GM12892 (cell line): ENCODE measurements around the gene VNN1.

Experiments
- POLR2A ChIP-seq: IDR thresholded peaks from 2 replicates; pipeline ENCODE4 v1.6.1; 2011; ENCODE audit warnings: low read depth, low read length, control low read depth
- POLR2AphosphoS5 ChIP-seq: IDR thresholded peaks from 2 replicates; pipeline ENCODE4 v1.6.1; 2011; ENCODE audit warnings: low read depth, low read length, control low read depth
- TAF1 ChIP-seq: IDR thresholded peaks from 2 replicates; pipeline ENCODE4 v1.6.1; 2011; ENCODE audit warnings: low read depth, mild to moderate bottlenecking, control low read depth, low read length, borderline replicate concordance

- TF ChIP-seq POLR2A (no peak), POLR2AphosphoS5 (no peak), TAF1 (no peak)
These were observed 35.3 kb upstream of the VNN1 start for GRCh38 chr6:132749111-132749510.
